Endodermal cell (in vitro differentiated cells): ENCODE measurements around the gene ERC1. TPM values are rescaled to one million over a fixed set of nuclear protein-coding genes. Genes with fewer than 3 reads are reported as not detected.

Experiments
- DNase-seq: peaks from one replicate; pipeline ENCODE4 v3.0.0-alpha.2; 2017
- H3K27ac ChIP-seq: 2 replicates; pipeline ENCODE4 v1.5.1; 2013; ENCODE audit warnings: mild to moderate bottlenecking, low read depth, low read length, moderate library complexity
- H3K27me3 ChIP-seq: 2 replicates; pipeline ENCODE4 v1.6.1; 2013; ENCODE audit warnings: mild to moderate bottlenecking, low read length, moderate library complexity; ENCODE audit not compliant: insufficient read depth, control insufficient read depth, poor library complexity, severe bottlenecking
- H3K36me3 ChIP-seq: 2 replicates; pipeline ENCODE4 v1.7.0; 2013; ENCODE audit warnings: mild to moderate bottlenecking, low read length, moderate library complexity; ENCODE audit not compliant: control insufficient read depth, insufficient read depth
- H3K4me1 ChIP-seq: one replicate; pipeline ENCODE4 v1.7.0; 2013; ENCODE audit warnings: low read length; ENCODE audit not compliant: control insufficient read depth, insufficient read depth
- H3K4me3 ChIP-seq: 2 replicates; pipeline ENCODE4 v1.5.1; 2013; ENCODE audit warnings: mild to moderate bottlenecking, low read length, moderate library complexity
- H3K9ac ChIP-seq: 2 replicates; pipeline ENCODE4 v1.6.1; 2013; ENCODE audit warnings: mild to moderate bottlenecking, low read length, moderate library complexity; ENCODE audit not compliant: poor library complexity, severe bottlenecking; ENCODE audit errors: extremely low read depth
- H3K9me3 ChIP-seq: 2 replicates; pipeline ENCODE4 v1.6.1; 2013; ENCODE audit warnings: mild to moderate bottlenecking, low read length, moderate library complexity; ENCODE audit not compliant: control insufficient read depth
- H3K27ac Mint-ChIP-seq: 2 replicates; pipeline ENCODE4 v1.8.0; 2020; ENCODE audit warnings: mixed read lengths
- H3K27me3 Mint-ChIP-seq: 2 replicates; pipeline ENCODE4 v1.8.0; 2021; ENCODE audit warnings: mild to moderate bottlenecking, mixed read lengths; ENCODE audit not compliant: insufficient read depth
- H3K36me3 Mint-ChIP-seq: 2 replicates; pipeline ENCODE4 v1.8.0; 2020; ENCODE audit warnings: low read depth, mixed read lengths
- H3K4me1 Mint-ChIP-seq: 2 replicates; pipeline ENCODE4 v1.8.0; 2020; ENCODE audit warnings: mixed read lengths
- H3K4me3 Mint-ChIP-seq: 2 replicates; pipeline ENCODE4 v1.8.0; 2020; ENCODE audit warnings: mild to moderate bottlenecking, moderate library complexity, mixed read lengths
- H3K9me3 Mint-ChIP-seq: 2 replicates; pipeline ENCODE4 v1.8.0; 2020; ENCODE audit warnings: mild to moderate bottlenecking, mixed read lengths
- WGBS, 2 experiments: methylation state at CpG; one replicate each; pipeline versions ENCODE4 v1.1.5 to v1.1.7; 2013; ENCODE audit warnings: missing lambda C conversion rate in 2 of 2, mixed read lengths in 1 of 2; ENCODE audit not compliant: insufficient coverage in 1 of 2, insufficient read length in 1 of 2; 5-methylcytosine and 5-hydroxymethylcytosine counted together
- total RNA-seq, 2 donors: library from RNA; stranded (reverse); fragmentation: NEBNext Ultra II Directional in 1 of 2; extraction: Animal tissue kit (Norgen Biotek cat#: 25700) in 1 of 2; gene quantifications; 2 replicates in 1 of 2; 3 replicates in 1 of 2; pipeline ENCODE4 v1.2.1, GENCODE V29; 2021
- TF ChIP-seq, protein P1 (sequence below): fragments of 200-600 bp; sonication (generic); conservative IDR thresholded peaks from 2 replicates; pipeline ENCODE4 v1.5.0; 2021; ENCODE audit warnings: antibody characterized with exemption, mild to moderate bottlenecking

Gene ERC1
- total RNA-seq, 2 donors from 2014 or later: 60.6 to 159 TPM

GRCh38 chr12:1350934-1351240 is 359.9 kb downstream of the ERC1 start:
- H3K27ac ChIP-seq: no peak overlapping the region
- TF ChIP-seq, protein P1, sequence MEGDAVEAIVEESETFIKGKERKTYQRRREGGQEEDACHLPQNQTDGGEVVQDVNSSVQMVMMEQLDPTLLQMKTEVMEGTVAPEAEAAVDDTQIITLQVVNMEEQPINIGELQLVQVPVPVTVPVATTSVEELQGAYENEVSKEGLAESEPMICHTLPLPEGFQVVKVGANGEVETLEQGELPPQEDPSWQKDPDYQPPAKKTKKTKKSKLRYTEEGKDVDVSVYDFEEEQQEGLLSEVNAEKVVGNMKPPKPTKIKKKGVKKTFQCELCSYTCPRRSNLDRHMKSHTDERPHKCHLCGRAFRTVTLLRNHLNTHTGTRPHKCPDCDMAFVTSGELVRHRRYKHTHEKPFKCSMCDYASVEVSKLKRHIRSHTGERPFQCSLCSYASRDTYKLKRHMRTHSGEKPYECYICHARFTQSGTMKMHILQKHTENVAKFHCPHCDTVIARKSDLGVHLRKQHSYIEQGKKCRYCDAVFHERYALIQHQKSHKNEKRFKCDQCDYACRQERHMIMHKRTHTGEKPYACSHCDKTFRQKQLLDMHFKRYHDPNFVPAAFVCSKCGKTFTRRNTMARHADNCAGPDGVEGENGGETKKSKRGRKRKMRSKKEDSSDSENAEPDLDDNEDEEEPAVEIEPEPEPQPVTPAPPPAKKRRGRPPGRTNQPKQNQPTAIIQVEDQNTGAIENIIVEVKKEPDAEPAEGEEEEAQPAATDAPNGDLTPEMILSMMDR: no peak
- peaks cover 12% of the 10 kb centered on the region for H3K36me3 Mint-ChIP-seq
- H3K27me3 Mint-ChIP-seq: no peaks in the 10 kb centered on the region
- H3K9me3 Mint-ChIP-seq: peaks cover 1% of the 10 kb centered on the region
- no peak overlapping the region for H3K4me3 Mint-ChIP-seq
- no peaks in the 10 kb centered on the region for H3K9me3 ChIP-seq
- 85% methylated on average over 1 of the region's 1 CpG; no CpG with 5 or more reads in 1 of the 2 experiments for WGBS, 2 experiments
- no peaks in the 10 kb centered on the region for H3K4me1 ChIP-seq
- no peak overlapping the region for H3K4me3 ChIP-seq
- H3K36me3 ChIP-seq: peaks cover 4% of the 10 kb centered on the region
- no peak overlapping the region for H3K27ac Mint-ChIP-seq
- H3K9ac ChIP-seq: no peak overlapping the region
- no peak for DNase-seq
- peaks cover 8% of the 10 kb centered on the region for H3K4me1 Mint-ChIP-seq
- H3K27me3 ChIP-seq: no peaks in the 10 kb centered on the region

DNA sequence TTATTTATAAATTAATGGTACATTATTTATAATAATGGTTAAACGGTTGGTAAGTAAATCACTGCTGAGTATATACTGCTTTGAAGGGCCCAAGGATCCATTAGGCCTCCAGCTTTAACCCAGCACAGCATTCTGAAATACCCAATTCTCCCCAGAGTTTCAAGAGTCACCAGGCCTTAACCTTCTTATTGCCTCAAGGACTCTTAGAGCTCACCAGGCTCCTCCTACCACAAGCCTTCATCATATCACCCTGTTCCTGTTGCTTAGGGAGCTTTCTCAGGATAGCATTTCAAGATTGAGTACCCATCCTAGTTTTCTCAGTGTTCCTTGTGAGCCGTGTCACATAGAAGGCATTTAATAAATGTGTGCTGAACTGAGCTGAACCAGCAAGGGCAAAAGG is 360.9 kb downstream of the ERC1 start:
- Mint-ChIP-seq H3K27me3 (no peaks in the 10 kb centered on the region), H3K4me1 (peaks cover 8% of the 10 kb centered on the region), H3K4me3 (no peak overlapping the region), H3K36me3 (peaks cover 5% of the 10 kb centered on the region), H3K9me3 (no peaks in the 10 kb centered on the region), H3K27ac (no peak overlapping the region)
- H3K4me1 ChIP-seq: no peaks in the 10 kb centered on the region
- TF ChIP-seq, protein P1: no peak
- no peak overlapping the region for H3K9ac ChIP-seq
- DNase-seq: no peak
- 83 to 92% methylated on average over 1 of the region's 2 CpGs for WGBS, 2 experiments
- H3K36me3 ChIP-seq: no peaks in the 10 kb centered on the region
- H3K27ac ChIP-seq: no peak overlapping the region
- H3K9me3 ChIP-seq: no peaks in the 10 kb centered on the region
- H3K27me3 ChIP-seq: no peaks in the 10 kb centered on the region
- H3K4me3 ChIP-seq: no peak overlapping the region

DNA sequence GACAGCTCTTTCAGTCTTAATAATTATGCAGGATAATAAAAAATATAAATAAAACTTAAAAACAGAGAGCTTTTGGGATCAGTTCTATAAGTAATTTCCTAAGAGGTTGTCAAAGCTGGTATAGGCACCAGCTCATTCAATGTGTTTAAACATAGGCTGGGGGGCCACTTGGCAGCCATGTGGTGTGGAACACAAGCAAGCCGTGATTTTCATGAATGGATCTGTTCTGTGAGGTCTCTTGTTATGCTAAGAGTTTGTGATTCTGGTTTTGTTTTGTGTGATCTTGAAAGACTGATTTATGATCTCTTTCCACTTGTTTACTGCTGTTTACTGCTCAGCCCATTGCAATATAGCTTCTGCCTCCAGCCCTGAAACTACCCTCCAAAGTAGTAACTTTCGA is 362.4 kb downstream of the ERC1 start:
- H3K27me3 Mint-ChIP-seq: no peaks in the 10 kb centered on the region
- peaks cover 8% of the 10 kb centered on the region for H3K4me1 Mint-ChIP-seq
- H3K27me3 ChIP-seq: no peaks in the 10 kb centered on the region
- H3K4me1 ChIP-seq: no peaks in the 10 kb centered on the region
- no peak overlapping the region for H3K9ac ChIP-seq
- WGBS, 2 experiments: 84 to 93% methylated on average over 1 to 2 of the region's 2 CpGs
- no peaks in the 10 kb centered on the region for H3K36me3 ChIP-seq
- H3K36me3 Mint-ChIP-seq: peaks cover 2% of the 10 kb centered on the region
- no peak overlapping the region for H3K4me3 Mint-ChIP-seq
- no peak overlapping the region for H3K4me3 ChIP-seq
- DNase-seq: no peak
- no peak overlapping the region for H3K27ac ChIP-seq
- no peaks in the 10 kb centered on the region for H3K9me3 ChIP-seq
- H3K9me3 Mint-ChIP-seq: no peaks in the 10 kb centered on the region
- TF ChIP-seq, protein P1: no peak
- H3K27ac Mint-ChIP-seq: no peak overlapping the region
